HUDEP-2 (cell line): ENCODE results near the gene PDE4B.

ENCODE experiments used
- DNase-seq, 76 experiments: peaks; one replicate each; lab custom pipeline; 2025; ENCODE audit not compliant: unreplicated experiment in 76 of 76; lab: John Stamatoyannopoulos, UW

The PDE4B gene

DNA sequence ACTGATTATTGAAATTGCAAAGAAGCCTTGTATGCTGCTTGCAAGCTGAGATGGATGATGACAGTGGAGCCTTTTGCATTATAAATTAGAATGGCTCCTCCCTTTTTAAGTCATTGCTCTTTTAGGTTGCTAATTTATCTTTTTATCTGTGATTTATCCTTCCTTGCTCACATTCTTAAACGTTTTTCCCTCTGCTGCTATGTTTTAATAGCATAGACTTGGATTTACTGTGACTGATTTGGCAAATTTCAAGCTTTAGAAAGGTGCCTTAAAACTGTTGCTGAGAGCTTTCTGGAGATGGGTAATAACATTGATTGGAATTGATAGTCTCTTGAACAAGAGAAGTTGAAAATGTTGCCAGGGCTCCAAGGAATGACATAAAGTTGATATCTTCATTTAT lies 427.8 kb downstream of the PDE4B start:
- DNase-seq = no peak

DNA sequence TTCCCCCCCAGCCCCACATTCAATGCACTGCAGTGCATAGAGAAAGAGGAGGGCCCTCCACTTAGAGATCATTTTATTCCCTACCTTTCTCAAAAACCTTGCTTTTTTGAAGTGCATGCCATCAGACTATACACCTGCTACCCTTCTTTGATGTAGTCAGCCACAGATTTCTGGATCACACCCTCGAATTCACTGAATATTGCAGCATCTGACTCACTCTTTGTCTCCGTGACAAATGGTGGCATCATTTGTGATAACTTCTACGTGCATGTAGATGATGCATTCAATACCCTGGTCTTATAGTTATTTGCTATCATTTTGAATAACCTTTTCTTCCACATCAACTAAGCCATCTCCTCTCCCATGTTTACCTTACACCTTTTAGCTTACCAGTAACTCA lies 431.0 kb downstream of the PDE4B start:
- DNase-seq = no peak

DNA sequence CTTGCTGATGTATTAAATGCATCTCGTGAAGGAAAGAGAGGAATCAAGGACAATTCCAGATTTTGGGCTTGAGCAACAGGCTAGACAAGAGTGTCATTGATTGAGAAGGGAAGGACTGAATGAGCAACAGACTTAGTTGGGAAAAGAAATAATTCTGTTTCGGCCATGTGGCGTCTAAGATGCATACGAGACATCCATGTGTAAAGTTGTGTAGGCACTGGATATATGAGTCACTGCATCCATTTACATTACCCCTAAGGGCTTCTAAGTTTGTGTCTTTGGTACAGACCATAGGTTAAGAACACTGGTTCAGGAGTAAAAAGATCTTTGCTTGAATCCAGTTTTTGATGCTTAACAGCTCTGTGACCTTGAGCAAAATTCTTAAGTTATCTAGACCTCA lies 434.3 kb downstream of the PDE4B start:
- no peak for DNase-seq

DNA sequence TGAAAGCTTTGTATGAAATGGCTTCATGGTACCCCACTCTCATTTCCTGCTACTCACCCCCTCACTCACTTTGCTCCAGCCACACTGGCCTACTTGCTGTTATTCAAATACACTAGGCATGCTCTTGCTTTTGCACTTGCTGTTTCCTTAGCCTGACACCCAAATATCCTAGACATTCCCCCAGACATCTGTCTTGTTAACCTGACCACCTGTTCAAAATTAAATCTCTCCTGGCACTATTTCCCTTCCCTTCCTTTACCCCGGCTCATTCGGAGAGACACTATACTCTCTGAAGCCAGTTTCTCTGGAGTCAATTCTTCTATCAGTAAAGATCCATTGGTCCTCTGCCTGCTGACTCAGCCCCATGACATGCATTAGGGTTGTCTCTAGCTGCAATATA lies 435.3 kb downstream of the PDE4B start:
- DNase-seq = no peak

DNA sequence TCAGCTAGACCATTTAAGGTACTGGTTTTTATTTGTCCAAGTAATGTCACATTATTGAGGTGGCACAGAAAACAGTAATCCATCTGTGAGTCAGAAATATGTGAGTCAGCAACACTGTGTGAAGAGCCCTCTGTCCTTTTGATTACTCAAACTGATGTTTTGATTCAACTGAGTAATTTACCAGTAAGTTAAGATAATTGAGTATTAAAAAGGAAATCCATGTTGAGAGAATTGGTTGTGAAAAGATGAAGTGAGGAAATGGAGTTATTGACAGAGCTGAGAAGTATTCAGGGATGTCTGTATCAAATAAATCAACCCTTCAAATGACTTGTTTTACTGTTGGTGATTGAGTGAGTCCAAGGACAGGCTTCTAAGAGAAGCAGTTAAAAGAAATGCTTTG lies 438.5 kb downstream of the PDE4B start:
- DNase-seq = no peak

DNA sequence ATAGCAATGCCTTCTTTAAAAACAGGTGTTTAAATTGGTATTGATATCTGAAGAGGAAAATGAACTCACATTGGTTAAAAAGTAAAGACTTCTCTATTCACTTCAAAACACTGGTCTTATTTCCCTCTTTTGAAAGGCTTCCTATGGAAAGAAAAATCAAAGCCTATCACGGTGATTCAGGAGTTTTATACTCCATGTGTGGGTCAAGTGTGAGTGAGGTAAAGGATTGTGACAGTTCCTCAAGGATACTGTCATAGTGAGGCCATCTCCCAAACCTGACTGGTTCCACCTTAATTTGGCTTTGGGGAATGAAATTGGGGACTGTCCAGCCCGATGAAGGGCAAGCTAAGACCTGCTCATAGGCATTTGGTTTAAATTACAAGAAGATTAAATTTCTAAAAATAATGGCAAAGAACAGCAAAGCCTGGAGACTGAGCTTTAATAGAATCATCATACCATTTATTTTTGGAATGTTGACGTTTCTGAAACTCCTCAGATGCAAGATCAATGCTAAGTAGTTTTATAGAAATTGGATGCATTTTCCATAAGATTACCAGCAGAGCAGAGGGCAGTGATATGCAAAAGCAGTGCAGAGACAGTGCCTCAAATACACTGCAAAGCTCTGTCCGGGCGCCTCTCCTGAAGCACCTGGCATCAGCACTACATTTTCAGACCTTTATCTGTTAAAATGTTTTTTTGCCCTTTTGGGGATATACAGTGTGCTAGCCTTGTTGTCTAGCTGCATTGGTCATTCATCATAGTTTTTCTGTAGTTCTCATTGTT lies 439.2 kb downstream of the PDE4B start:
- no peak for DNase-seq

DNA sequence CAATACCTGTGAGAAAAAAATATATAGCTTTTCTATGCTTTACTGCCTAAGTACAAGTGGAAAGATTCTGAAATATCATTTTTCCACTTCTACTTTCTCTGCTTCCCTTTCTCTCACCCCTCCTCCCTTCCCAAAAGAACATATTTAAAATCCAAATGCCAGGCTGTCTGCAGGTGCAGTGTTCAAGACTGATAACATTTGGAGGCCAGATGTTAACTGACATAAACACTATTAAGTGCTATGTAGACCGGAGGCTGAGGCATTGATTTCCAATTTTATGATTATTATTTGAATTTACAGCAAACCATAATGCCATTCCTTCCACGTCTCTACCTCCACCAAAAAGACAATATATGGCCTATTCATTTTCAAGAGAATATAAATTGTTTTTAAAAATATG lies 444.3 kb downstream of the PDE4B start:
- DNase-seq = no peak

DNA sequence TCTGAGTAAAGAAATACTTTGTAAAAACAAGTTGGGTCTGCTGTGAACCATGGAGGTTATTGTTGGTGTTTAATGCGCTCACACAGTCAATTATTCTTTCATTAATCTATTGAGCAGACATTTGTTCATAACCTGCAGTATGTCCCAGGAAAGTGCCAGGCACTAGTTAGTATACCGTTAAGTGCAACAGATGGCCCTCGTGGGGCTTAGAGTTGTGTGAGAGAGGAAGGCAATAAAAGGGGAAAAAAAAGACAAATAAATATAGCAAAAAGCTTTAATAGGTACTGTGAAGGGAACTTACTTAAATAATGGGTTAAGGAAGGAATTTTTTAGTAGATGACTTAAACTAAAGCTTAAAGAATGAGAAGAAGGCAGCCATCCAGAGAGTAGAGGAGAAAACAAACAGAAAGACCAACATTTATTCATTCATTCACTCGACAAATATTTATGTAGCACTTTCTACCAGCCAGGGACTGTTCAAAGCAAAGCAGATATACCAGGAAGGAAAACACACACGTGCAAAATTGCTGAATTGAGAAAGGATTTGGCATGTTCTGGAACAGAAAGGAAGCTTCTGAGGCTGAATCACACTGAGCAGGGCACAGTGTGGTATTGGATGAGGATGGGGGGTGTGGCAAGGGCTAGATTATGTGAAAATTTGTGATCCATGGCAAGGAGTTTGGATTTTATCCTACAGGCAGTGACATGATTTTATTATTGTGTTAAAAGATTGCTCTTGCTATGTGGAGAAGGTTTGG lies 445.2 kb downstream of the PDE4B start:
- DNase-seq = no peak

DNA sequence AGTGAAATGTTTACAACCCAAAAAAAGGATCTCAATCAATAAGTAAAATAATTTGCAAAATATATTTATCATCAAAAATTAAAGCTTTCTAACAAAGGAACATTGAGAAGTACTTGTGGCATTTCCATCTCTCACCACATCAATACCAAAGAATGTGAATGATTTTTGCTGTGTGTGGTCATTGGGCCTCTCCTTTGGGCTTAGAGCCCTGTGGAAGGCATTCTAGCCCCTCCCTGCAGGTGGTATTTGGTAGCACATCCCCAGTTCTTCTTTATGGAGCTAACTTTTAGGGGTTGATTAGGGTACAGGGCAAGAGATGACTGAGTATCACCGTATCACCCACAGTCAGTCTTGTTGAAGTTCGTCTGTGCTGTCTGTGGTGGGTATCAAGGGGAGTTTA lies 447.1 kb downstream of the PDE4B start:
- no peak for DNase-seq

DNA sequence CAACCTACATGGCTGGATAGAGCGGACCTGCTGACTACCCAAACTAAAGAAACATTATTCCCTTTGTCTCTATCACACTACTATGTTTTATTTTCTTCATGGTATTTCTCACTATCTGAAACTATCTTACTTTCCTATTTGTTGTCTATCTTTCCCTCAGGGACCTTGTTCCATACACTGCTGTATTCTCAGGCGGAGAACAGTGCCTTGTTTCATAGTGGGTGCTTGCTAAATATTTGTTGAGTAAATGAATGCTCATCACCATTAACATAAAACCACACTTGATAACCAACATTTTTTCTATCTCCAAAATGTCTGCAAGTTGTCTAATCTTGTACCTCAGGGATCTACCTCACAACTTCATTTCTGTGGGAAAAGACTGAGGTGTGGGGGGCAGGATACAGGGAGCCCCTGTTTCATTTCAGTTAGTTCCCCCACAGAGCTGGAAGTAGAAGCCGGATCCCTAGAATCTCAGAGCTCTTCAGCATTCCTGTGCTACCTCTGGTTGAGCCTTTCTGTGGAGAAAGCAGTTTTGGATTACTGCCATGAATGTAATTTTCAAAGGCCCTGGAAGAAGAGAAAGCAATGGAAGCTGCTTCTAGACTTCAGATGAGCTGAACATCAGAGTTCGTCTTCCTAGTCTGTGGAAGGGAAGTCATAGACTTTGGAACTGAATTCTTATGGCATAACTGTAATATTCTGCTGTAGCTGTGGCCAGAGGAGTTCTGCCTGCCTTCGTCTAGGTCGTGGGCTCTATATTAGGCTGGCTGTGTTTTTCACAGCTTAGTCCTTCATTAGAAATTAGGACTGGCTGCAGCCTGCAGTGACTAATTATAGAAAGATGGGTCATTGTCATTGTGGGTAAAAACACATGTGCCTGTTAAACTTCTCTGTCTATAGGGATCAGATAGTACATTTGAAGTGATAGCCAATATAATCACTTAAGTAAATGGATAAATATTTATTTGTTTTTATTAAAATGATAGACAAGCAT lies 448.1 kb downstream of the PDE4B start:
- DNase-seq = no peak

DNA sequence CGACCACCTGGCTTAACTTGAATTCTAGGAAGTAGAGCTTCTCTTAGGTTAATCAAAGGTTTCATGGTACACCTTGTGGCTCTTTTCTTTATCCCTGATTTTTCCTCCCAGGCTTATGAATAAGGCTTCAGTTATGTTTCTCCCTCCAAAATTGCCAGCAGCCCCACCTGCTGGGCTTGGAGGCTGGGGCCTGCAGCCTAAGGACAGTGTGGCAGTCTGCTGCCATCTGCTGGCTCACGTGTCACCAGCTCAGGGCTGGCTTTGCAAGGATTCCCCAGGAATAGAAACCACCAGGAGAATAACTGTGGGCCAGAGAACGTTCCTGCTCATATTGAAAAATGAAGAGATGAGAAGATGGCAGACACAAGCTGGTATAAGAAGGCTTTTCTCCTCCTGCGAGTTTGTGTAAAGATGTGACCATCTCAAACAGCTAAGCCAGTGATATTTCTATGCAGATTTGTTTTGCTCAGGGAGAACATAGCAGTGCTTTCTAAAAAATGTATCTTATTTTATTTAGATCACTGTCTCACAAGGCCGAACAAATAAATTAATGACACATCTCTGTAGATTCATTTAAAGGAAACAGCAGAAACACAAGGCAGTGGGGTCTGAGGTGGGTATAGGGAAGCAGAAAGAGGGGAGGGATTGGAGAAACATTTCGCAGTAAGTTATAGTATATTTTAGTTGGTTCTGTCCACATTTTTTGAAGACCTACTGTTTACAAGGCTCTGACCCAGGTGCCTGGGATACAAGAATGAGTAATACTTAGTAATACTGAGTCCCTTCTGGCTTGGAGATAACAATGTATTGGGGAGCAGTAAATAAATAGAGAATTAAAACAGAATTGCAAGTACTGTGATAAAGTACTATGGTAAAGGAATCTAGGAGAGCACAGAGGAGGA lies 450.2 kb downstream of the PDE4B start:
- peak in 65 of 76 experiments; percentile 2 to 70 (median 40) for DNase-seq

DNA sequence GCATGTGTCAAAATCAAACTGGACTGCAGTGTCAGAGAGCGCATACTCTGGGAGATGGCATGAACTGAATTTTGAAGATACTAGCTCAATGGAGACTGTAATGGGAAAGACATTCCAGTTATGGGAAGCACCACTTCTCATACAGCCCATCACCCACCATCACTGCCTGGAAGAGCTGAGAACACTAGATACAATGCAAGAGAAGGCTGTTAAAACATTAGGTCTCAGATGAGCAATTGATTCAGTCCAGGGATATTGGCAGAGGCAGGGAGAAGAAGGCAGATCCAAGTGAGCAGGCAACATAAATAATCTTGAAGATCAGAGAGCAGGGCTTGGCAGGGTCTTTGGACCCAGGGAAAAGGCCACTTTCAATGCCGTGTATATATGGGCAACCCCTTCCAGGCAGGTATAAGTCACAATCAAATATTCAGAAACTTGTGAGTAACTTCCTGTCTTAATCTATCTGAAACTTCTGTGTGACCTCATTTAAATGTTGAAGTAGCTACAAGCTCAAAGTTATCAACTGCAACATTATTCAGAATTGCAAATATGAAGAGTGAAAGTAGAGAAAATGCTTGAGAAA lies 450.9 kb downstream of the PDE4B start:
- no peak for DNase-seq

DNA sequence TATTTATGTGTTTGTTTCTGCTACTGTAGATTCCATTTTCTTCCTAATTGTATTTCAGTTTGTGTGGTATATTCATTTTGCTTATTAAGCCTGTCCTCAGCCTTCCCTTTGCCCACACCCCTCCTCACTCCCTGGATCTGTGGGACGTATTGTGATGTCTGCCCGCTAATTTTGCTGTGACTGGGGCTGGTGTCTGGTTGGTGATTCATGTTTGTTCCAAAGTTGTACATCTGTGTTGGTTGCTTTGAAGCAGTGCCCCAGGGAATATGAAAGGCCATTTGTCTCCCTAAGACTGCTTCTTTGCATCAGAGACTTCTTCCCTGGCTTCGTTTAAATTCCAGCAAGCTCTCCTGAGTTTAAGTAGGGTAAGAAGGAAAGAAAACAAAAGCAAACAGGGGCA lies 451.7 kb downstream of the PDE4B start:
- no peak for DNase-seq

DNA sequence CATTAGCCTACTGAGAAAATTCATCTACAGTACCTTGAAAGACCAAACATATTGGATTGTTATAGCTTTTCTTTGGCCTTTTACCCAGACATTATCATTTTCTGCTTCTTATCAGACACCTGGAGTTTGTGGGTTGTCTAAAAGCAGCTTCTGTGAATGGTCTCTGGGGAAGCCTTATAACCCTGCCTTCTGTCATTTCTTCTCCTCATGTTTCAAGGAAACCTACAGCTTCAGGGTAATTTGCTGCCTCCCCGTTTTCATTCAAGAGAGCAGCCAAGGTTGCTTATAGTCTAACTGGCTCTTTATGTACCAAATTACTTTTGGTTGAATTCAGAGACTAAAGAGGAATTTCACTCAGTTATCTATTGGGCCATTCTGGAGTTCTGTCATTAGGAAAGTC lies 453.0 kb downstream of the PDE4B start:
- DNase-seq = no peak

DNA sequence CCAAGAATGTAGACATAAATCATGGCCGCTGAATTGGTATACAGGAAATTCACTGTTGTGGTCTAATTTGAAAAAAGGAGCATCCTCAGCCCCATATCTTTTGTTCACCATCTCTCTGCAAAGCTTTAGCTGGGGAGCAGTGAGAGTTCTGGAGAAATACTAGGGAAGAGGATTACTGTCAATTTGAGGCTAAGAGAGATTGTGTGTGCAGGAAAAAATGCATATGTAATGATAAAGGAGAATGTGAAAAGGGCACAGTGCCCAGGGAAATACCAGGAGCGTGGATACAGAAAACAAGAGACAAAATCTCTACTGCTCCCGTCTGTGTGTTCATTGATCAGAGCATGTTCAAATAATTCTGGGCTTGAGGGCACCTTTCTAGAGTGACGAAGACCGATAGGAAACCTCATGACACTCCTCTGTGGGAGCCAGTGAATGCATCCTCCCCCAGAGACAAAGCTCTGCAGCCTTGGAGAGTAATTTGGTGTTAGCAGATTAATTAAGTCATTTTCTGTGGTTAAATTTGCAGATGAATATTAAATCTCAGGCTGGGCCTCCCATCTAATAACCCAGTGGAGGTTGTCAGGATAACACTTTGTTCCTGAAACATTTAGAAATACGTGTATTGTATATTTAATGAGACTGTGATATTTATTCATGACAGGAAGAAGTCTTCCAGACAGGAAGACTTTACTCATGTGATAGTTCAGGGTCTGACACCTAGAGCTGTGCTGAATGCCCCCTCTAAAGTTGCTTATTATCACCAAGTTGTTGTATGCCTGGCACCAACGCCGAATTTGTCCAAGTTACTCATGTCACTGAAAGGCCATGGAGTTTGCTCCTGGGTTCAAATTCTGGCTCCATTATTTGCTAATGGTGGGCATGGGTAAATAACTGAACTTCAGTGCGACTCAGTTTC lies 453.9 kb downstream of the PDE4B start:
- DNase-seq = no peak

DNA sequence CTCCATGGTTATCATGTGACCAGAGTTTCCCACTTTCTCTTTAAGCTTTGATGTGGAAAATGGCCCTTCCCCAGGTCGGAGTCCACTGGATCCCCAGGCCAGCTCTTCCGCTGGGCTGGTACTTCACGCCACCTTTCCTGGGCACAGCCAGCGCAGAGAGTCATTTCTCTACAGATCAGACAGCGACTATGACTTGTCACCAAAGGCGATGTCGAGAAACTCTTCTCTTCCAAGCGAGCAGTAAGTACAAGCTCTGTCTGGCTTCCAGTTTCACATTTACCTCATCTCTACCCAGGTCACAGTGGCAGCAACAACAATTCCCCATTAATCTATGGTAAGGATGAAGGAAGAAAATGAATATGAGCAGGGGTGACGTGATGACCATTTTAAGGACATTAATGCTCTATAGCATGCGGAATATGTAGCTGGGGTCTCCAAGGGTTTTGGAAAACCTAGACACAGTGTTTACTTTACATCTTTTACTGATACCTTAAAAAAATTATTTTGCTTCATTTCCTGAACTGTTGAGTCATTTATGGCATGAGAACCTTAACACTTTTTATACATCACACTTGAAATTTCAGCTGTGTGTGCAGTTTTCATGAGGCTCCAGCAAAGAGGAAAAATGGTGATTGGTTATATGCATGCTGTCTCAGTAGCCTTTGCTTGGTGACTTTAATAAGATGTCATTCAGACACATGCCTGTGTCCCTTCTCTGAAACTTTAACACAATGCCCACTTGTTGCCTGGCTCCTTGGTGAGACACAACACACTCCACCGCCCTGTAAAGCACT lies 454.9 kb downstream of the PDE4B start:
- DNase-seq = no peak

DNA sequence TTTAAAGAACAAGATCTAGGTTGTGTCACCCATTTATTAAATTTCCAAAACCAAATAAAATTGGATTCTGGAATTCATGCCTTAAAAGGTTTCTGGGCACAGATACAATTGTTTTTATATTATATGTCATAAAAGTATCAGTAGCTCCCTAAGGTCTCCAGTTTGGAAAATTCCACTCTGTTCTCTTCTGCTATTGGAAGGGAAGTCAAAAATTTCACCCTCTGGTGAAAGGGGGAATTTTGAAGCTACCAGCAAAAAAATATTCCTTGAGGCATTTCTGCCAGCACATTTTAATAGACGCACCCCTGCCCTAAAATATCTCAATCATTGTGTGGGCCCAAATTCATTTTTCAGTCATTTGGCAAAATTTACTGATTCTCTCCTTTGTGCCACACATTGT lies 455.6 kb downstream of the PDE4B start:
- no peak for DNase-seq

DNA sequence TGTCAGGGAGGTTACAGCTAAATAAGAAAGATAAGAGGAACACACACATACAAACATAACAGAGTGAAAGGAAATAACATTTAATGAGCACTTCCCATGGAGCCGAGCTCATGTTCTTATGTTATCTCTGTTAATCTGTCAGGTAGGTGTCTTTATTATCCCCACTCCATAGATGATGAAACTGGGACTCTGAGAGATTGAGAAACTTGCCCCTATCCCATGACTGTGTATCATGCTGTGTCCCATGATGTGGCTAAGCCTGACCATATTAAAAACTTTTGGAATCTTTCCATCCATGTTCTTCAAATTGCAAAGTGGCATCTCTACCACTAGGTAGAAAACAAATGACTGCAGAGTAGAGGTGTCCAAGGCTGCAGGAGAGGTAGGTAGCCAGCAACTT lies 456.1 kb downstream of the PDE4B start:
- no peak for DNase-seq
